Mesodermal cell (in vitro differentiated cells): ENCODE results near the gene ACAP3.
A peak's percentile ranks its signal among the peaks of the same experiment; 100 is the strongest.

Experiments used
- H3K27ac ChIP-seq: 2 replicates; pipeline ENCODE4 v1.7.0; 2013; ENCODE audit warnings: mild to moderate bottlenecking, low read depth, low read length, moderate library complexity; ENCODE audit not compliant: severe bottlenecking
- H3K36me3 ChIP-seq: 2 replicates; pipeline ENCODE4 v1.7.1; 2013; ENCODE audit warnings: mild to moderate bottlenecking, low read length, moderate library complexity; ENCODE audit not compliant: control insufficient read depth, insufficient read depth
- H3K4me1 ChIP-seq: one replicate; pipeline ENCODE4 v1.7.1; 2013; ENCODE audit warnings: mild to moderate bottlenecking, low read length; ENCODE audit not compliant: insufficient read depth, control insufficient read depth, poor library complexity, severe bottlenecking
- H3K4me3 ChIP-seq: 2 replicates; pipeline ENCODE4 v1.7.0; 2013; ENCODE audit warnings: low read length, control low read depth, mild to moderate bottlenecking; ENCODE audit not compliant: insufficient read depth, poor library complexity, severe bottlenecking; ENCODE audit errors: extremely low read depth
- H3K9me3 ChIP-seq: 2 replicates; pipeline ENCODE4 v1.7.1; 2013; ENCODE audit warnings: mild to moderate bottlenecking, low read length, moderate library complexity; ENCODE audit not compliant: control insufficient read depth
- WGBS, 2 experiments: methylation state at CpG; one replicate each; pipeline ENCODE4 v1.1.5; 2013; ENCODE audit warnings: missing lambda C conversion rate in 2 of 2; ENCODE audit not compliant: insufficient coverage in 2 of 2; 5-methylcytosine and 5-hydroxymethylcytosine counted together

Gene ACAP3

DNA sequence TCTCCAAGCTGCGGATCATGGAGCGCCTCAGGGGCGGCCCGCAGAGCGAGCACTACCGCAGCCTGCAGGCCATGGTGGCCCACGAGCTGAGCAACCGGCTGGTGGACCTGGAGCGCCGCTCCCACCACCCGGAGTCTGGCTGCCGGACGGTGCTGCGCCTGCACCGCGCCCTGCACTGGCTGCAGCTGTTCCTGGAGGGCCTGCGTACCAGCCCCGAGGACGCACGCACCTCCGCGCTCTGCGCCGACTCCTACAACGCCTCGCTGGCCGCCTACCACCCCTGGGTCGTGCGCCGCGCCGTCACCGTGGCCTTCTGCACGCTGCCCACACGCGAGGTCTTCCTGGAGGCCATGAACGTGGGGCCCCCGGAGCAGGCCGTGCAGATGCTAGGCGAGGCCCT, 19.6 kb upstream of the ACAP3 start:
- Histone ChIP-seq H3K36me3 (peaks cover 16% of the 10 kb centered on the region), H3K4me3 (no peak overlapping the region), H3K9me3 (no peaks in the 10 kb centered on the region), H3K4me1 (peaks cover 15% of the 10 kb centered on the region), H3K27ac (no peak overlapping the region)
- 95% methylated on average over 36 to 40 of the region's 40 CpGs for WGBS, 2 experiments

DNA sequence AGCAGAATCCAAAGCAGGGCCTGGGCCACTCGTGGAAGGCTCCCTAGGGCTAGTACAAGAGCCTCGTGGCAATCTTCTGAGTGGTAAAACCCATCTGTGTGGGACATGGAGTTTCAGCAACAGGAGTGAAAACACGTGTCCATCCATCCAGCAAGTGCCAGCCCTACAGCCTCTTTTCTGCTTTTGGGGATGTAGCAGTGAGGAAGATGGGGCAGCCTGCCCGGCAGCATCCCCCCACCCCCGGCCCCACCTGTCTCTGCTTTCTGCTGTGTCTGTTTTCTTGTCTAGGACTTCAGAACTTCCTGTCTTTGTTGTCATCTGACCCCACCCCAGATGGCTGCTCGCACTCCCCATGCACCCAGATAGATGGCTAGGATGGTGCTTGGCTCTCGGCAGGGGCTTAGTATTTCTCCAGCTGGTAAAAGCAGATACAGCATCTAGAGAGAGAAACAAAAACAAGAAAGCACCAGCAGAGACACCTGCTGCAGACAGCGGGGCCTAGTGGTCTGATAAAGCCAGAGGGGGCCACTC, 18.4 kb upstream of the ACAP3 start:
- Histone ChIP-seq H3K36me3 (peaks cover 25% of the 10 kb centered on the region), H3K4me1 (peaks cover 16% of the 10 kb centered on the region), H3K4me3 (no peak overlapping the region), H3K9me3 (no peaks in the 10 kb centered on the region), H3K27ac (no peak overlapping the region)
- 94 to 96% methylated on average over 6 to 7 of the region's 8 CpGs for WGBS, 2 experiments

DNA sequence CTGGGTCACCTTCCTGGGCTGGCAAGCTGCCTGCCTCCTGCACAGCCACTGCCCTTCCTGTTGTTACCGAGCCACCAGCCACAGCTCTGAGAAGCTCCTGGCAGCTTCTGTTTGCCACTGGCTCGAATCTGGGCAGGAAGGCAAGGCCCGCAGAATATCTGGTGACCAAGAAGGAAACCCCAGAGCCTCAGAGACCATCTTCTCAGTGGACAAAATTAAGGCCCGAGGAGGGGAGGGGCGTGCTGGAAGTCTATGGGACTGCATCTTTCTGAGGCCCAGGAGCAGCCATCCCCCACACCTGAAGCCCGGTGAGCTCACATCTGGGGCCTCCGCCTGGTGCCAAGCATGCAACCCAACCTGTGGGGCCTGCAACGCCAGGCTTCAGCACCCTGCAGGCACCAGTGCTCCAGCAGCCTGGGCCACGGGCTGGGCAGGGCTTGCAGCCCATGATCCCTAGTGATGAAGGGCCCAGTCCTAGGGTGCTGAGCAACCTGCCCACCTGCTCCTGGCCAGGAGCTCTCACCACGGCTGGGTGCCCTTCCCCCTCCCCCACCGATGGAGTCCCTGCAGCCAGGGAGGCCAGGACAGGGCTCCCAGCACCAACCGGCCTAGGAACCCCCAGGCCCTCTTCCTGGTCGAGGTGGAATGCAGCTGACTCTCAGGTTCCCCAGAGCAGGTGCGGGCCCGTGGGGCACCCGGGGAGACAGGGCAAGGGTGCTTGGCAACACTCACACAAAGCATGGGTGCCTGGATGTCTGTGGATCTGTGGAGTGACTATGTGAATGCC, 17.8 kb upstream of the ACAP3 start:
- WGBS, 2 experiments: 79% methylated on average over 13 to 15 of the region's 16 CpGs
- H3K9me3 ChIP-seq: no peaks in the 10 kb centered on the region
- H3K36me3 ChIP-seq: peaks cover 32% of the 10 kb centered on the region
- H3K27ac ChIP-seq: no peak overlapping the region
- H3K4me1 ChIP-seq: peaks cover 21% of the 10 kb centered on the region
- H3K4me3 ChIP-seq: peak overlapping the region; percentile 73

DNA sequence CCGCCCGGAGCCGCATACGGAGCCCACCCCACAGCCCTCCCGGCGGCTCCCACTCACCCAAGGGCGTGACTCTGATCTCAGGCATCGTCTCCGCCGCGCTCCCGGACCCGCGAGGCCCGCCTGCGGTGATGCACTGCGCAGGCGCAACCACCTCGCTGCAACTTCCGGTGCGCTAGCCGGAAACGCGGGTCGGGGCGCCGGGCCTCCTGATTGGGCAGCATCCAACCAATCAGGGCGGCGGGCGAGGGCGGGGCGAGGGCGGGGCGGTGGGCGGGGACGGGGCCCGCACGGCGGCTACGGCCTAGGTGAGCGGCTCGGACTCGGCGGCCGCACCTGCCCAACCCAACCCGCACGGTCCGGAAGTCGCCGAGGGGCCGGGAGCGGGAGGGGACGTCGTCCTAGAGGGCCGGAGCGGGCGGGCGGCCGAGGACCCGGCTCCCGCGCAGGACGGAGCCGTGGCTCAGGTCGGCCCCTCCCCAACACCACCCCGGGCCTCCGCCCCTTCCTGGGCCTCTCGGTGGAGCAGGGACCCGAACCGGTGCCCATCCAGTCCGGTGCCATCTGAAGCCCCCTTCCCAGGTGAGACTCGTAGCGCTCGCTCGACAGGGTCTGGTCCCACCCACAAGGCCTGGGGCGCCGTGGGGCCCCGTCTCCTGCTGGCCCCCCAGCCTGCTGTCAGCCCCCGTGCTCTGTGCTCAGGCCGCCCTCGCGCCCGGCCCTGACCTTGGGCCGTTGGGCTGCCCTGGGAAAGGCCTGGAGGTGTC, 17.0 kb upstream of the ACAP3 start, which contains the start of the genes CPTP and INTS11:
CPTP (plus strand) TSS at position 279 of the 764 bp plus-strand sequence. CDS start 2,109 bp downstream, outside the sequence.
INTS11 (minus strand) TSS at position 137 of the 764 bp plus-strand sequence; CDS start at position 85, 52 bp downstream.
- WGBS, 2 experiments: 0 to 2% methylated on average over 46 to 53 of the region's 84 CpGs
- peak within 1 kb of the TSS; percentile 53 for H3K27ac ChIP-seq

DNA sequence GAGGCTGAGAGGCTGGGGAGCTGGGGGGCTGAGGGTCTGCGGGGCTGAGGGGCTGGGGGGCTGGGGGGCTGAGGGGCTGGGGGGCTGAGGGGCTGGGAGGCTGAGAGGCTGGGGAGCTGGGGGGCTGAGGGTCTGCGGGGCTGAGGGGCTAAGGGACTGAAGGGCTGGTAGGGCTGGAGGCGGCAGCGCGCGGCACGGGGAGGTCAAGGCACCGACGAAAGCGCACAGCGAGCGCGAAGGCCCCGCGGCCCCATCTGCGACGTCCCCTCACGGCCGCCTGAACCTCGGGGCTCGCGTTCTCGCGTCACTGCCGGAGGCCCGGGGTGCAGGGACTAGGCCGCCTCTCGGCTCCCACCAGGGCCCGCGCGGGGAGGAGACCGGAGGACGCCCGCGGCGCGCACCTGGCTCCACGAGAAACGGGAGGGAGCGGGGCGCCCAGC, 16.4 kb upstream of the ACAP3 start:
- WGBS, 2 experiments: 0 to 1% methylated on average over 21 to 40 of the region's 41 CpGs
- peak overlapping the region; percentile 73 for H3K4me3 ChIP-seq
- peaks cover 24% of the 10 kb centered on the region for H3K4me1 ChIP-seq
- peak overlapping the region; percentile 53 for H3K27ac ChIP-seq
- H3K9me3 ChIP-seq: no peaks in the 10 kb centered on the region
- peaks cover 46% of the 10 kb centered on the region for H3K36me3 ChIP-seq

More for the DNA sequence above, 17.0 kb upstream of the ACAP3 start, which contains the start of the genes CPTP and INTS11:
- H3K4me3 ChIP-seq: peak within 1 kb of the TSS; percentile 73
- peaks cover 40% of the 10 kb centered on the region for H3K36me3 ChIP-seq
- no peaks in the 10 kb centered on the region for H3K9me3 ChIP-seq
- H3K4me1 ChIP-seq: peaks cover 21% of the 10 kb centered on the region

DNA sequence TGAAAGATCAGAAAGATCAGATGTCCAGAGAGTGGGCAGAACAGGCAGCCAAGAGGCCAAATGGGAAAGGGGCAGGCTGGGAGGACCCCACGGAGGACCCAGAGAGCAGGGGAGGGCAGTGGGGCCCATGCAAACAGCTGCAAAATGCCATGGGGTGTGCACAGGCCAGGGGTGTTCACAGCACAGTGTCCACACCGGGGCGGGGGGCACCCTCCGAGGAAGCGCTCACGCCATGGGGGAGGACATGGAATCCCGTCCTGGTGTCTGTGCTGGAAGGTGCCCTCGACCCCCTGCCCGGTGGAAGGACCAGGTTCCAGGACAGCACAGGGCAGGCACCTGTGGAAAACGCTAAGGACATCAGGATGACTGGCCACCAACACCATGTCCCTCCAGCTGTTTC, 15.2 kb upstream of the ACAP3 start:
- Histone ChIP-seq H3K36me3 (peaks cover 55% of the 10 kb centered on the region), H3K4me3 (no peak overlapping the region), H3K4me1 (peaks cover 25% of the 10 kb centered on the region), H3K27ac (no peak overlapping the region), H3K9me3 (no peaks in the 10 kb centered on the region)
- WGBS, 2 experiments: 92 to 96% methylated on average over 10 of the region's 10 CpGs

DNA sequence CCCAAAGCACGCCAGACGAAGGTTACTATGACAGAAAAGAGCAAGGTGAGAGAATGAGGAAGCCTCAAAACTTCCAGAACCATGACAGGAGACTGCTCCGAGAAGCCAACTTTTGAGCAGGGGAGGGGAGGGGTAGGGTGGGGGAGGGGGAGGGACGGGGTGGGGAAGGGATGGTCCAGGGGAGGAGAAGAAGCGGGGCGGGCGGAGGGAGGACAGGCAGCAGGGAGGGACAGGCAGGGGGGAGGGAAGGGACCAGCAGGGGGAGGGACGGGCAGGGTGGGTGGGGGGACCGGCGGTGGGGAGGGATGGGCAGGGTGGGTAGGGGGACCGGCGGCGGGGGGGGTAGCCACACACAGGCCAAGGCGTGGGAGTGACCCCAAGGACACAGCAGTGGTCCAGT, 14.7 kb upstream of the ACAP3 start:
- H3K36me3 ChIP-seq: peaks cover 61% of the 10 kb centered on the region
- 96 to 98% methylated on average over 4 to 6 of the region's 14 CpGs for WGBS, 2 experiments
- no peaks in the 10 kb centered on the region for H3K9me3 ChIP-seq
- H3K27ac ChIP-seq: no peak overlapping the region
- H3K4me3 ChIP-seq: no peak overlapping the region
- peaks cover 25% of the 10 kb centered on the region for H3K4me1 ChIP-seq

DNA sequence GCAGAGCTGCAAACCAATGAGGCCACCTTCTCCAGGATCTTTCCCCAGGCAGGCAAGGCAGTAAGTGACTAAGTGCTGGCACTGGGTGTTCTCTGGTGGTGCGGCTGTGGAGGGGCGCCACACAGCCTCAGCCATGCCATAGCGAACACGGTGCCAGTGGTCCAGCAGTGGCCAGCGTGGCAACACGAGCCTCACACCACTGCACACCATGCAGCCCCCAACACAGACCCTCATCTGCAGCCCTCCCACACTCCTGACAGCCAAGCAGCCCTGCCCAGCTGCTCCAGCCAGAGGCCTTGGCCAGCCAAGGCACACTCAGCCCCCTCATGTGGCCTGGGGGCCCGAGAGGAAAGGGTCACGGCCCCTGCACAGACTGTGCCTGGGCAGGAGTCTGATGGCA, 13.7 kb upstream of the ACAP3 start:
- peaks cover 68% of the 10 kb centered on the region for H3K36me3 ChIP-seq
- peaks cover 25% of the 10 kb centered on the region for H3K4me1 ChIP-seq
- no peak overlapping the region for H3K4me3 ChIP-seq
- H3K27ac ChIP-seq: no peak overlapping the region
- 92 to 98% methylated on average over 8 of the region's 8 CpGs for WGBS, 2 experiments
- no peaks in the 10 kb centered on the region for H3K9me3 ChIP-seq

DNA sequence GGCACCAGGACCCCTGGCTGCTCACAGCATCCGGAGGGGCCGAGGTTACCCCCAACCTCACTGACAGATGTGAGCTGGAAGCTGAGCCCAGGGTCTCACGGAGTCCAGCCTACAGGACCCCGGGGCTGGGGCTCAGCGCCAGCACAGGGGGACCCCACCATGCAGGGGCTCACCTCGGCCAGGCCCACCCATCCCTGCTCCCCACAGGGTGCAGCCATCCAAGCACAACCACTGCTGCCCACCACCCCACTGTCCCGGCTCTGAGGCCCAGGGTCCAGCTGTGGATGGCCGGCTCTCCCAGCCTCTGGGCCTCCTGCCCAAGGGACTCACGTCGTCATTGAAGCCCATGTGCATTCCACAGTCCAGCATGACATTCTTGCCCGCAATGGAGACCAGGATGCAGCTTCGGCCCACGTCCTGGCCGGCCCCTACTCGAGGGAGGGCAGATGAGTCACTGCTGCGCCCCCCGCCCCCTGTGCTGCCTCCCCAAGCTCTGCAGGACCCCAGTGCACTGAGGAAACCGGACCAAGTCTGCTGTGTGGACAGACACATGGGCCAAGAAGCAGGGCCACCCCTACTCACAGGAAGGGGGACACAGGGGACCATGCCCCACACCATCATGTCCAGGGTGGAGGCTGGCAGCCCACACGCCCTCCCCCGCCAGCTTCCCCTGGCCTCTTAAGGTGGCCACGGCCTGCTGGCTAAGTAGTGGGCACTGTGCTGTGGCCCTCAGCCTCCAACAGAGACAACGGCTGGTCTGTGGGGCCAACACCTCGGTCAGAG, 13.1 kb upstream of the ACAP3 start:
- no peak overlapping the region for H3K27ac ChIP-seq
- H3K4me1 ChIP-seq: peaks cover 23% of the 10 kb centered on the region
- H3K9me3 ChIP-seq: no peaks in the 10 kb centered on the region
- peaks cover 68% of the 10 kb centered on the region for H3K36me3 ChIP-seq
- WGBS, 2 experiments: 91 to 92% methylated on average over 19 to 21 of the region's 23 CpGs
- no peak overlapping the region for H3K4me3 ChIP-seq

DNA sequence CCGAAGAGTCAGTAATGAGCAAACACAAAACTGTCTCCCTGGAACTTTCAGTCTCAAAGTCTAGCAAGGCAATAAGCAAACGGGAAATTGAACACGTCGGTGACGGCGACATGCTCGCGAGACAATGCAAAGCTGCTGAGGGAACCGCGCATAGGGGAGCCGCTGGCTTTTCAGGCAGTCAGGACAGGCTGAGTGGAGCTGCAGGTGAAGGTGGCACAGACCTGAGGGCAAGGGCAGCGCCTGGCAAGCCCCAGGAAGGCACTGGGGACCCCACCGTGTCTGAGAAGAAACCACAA, 11.9 kb upstream of the ACAP3 start:
- Histone ChIP-seq H3K9me3 (no peaks in the 10 kb centered on the region), H3K4me1 (peaks cover 20% of the 10 kb centered on the region), H3K27ac (no peak overlapping the region), H3K4me3 (no peak overlapping the region), H3K36me3 (peaks cover 71% of the 10 kb centered on the region)
- WGBS, 2 experiments: 96 to 97% methylated on average over 12 to 13 of the region's 13 CpGs
